Measurements from ENCODE around the gene TECTB. TPM values are rescaled to one million over a fixed set of nuclear protein-coding genes. Genes with fewer than 3 reads are reported as not detected.

Gene TECTB
- total RNA-seq, 3 donors from 2014 or later, result not detected

GRCh38 chr10:112299456-112299855 is 16.3 kb downstream of the TECTB start:
- DNase-seq (no peak), ATAC-seq (no peak)
- intact Hi-C loops (cut with DNase I, micrococcal nuclease), result no loop called here
- Histone ChIP-seq H3K9me3 (no peaks in the 10 kb centered on the region), H3K4me3 (no peak overlapping the region), H3K4me1 (ENCODE audit: low read depth) (no peaks in the 10 kb centered on the region), H3K36me3 (ENCODE audit: low read depth) (no peaks in the 10 kb centered on the region)
- TF ChIP-seq, protein P1, sequence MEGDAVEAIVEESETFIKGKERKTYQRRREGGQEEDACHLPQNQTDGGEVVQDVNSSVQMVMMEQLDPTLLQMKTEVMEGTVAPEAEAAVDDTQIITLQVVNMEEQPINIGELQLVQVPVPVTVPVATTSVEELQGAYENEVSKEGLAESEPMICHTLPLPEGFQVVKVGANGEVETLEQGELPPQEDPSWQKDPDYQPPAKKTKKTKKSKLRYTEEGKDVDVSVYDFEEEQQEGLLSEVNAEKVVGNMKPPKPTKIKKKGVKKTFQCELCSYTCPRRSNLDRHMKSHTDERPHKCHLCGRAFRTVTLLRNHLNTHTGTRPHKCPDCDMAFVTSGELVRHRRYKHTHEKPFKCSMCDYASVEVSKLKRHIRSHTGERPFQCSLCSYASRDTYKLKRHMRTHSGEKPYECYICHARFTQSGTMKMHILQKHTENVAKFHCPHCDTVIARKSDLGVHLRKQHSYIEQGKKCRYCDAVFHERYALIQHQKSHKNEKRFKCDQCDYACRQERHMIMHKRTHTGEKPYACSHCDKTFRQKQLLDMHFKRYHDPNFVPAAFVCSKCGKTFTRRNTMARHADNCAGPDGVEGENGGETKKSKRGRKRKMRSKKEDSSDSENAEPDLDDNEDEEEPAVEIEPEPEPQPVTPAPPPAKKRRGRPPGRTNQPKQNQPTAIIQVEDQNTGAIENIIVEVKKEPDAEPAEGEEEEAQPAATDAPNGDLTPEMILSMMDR (IDR thresholded peaks at IDR 0.05), result no peak

DNA sequence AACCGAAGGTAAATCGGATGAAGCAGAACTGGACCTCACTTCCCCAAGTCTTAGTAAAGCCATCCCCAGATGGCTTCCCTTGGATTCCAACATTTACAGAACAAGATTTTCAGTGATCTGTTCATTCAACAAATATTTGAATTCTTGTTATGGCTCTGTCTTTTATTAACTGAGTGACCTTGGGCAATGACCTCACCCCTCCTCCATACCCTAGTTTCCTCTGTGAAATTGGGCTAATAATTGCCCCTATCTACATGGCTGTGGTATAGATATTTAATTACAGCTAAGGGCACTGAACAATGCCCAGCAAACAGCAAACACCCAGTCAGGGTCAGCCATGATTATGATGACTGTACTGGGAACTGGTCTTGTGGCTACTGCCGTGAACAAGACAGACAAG is 19.1 kb downstream of the TECTB start:
- DNase-seq, result no peak
- Histone ChIP-seq H3K4me3 (no peak overlapping the region), H3K36me3 (ENCODE audit: low read depth) (no peaks in the 10 kb centered on the region), H3K9me3 (no peaks in the 10 kb centered on the region), H3K4me1 (ENCODE audit: low read depth) (no peaks in the 10 kb centered on the region)
- intact Hi-C loops (cut with DNase I, micrococcal nuclease), result no loop called here
- TF ChIP-seq, protein P1 (IDR thresholded peaks at IDR 0.05), result no peak
- ATAC-seq, result no peak

DNA sequence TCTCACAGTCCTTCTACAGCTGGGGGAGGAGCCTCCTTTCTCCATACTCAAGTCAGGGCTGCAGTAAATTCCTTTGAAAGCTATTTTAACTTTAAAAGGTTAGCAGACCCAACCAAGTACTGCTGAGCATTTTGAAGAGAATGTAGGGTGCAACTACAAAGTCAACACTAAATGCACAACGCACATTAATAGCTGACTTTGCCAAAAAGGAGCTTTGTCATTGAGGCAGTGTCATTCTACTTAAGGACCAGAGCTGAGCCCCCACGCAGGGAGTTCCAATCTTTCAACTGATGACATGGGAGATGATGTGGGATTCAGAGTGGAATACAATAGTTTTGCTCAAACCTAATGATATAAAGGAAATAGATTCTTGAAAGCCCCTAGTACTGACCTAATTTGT is 20.3 kb downstream of the TECTB start:
- TF ChIP-seq, protein P1 (IDR thresholded peaks at IDR 0.05), result no peak
- Histone ChIP-seq H3K4me3 (no peak overlapping the region), H3K36me3 (ENCODE audit: low read depth) (no peaks in the 10 kb centered on the region), H3K4me1 (ENCODE audit: low read depth) (no peaks in the 10 kb centered on the region), H3K9me3 (no peaks in the 10 kb centered on the region)
- intact Hi-C loops (cut with DNase I, micrococcal nuclease), result no loop called here
- DNase-seq (no peak), ATAC-seq (no peak)

DNA sequence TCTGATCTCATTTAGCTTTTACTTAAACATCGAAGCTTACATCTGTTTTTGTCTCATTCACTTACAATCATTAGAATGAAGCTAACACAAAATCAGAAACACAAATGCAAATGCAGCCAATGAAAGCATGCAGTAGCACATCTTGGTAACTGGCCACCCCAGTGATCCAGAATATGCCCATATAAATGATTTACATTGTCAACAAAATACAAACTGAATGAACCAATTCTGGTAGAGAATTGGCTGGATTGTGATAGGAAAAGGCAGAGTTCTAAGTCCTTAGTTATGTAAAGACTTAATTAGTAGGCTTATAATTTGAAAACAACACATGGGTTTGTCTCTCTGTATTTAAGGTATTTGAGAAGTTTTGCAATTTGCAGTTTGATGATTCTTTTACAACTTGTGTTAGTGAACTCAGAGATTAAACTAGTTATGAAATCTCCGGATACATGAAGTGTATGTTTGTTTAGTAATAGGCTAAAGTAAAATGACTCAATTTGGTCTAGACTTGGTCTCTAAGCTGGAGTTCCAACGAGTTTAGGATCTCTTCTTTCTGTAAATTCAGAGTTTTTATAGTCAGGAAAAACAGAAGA is 21.2 kb downstream of the TECTB start:
- TF ChIP-seq, protein P1 (IDR thresholded peaks at IDR 0.05), result no peak
- H3K4me1 ChIP-seq (ENCODE audit: low read depth), result no peaks in the 10 kb centered on the region
- no peak for DNase-seq
- no peaks in the 10 kb centered on the region for H3K9me3 ChIP-seq
- intact Hi-C loops (cut with DNase I, micrococcal nuclease), result no loop called here
- ATAC-seq, result no peak
- no peaks in the 10 kb centered on the region for H3K36me3 ChIP-seq (ENCODE audit: low read depth)
- no peak overlapping the region for H3K4me3 ChIP-seq

DNA sequence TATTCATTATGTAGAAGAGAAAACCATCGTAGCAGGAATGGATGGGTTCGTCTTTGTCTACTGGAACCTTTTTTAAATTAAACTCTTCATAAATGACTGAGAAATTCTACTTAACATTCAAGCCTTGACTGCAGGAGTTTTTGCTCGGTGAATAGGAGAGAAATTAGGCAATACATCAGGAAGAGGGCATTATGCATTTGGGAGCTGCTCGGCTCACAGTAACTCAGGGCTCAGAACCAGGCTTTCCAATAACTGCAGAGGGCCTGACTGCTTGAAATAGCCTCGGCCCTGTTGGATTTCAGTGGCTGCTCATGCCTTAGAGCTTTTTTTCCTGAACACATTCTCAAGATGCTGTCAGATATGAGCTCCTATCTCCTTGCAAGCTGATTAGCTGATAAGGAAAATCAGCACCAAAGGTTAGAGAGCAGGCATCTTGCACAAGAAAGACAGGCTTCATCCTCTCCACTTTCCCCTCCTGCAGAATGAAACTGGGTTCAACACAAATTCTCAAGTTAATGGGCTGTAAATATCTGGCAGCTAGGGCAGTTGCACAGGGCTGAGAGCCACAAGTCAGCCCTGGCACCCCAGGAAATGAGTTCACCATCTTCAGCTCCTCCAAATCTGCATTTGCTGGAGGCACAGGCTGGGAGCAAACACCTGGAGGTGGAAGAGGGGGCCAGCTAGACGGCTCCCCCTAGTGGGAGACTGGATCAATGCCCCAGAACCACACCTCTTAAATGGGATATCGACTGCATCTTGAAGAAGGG is 24.3 kb downstream of the TECTB start:
- H3K4me3 ChIP-seq, result no peak overlapping the region
- DNase-seq, result peak in 2 of 3 donors; percentile 48 to 60
- intact Hi-C loops (cut with DNase I, micrococcal nuclease), result no loop called here
- peak; percentile 77 for ATAC-seq
- TF ChIP-seq, protein P1 (IDR thresholded peaks at IDR 0.05), result peak; percentile 68
- no peaks in the 10 kb centered on the region for H3K36me3 ChIP-seq (ENCODE audit: low read depth)
- H3K4me1 ChIP-seq (ENCODE audit: low read depth), result no peaks in the 10 kb centered on the region
- no peaks in the 10 kb centered on the region for H3K9me3 ChIP-seq

Measured in mucosa of descending colon (tissue), 3 donors.